Activated CD8-positive, alpha-beta memory T cell treated with anti-CD3 and anti-CD28 coated beads for 4 hours (primary cell): ENCODE results near the gene EEPD1.
"Not testable (repeated sequence)": the region's sequence is repeated elsewhere in the genome, so short reads cannot be mapped to it uniquely, and the experiment has no call there.

Experiments
- DNase-seq, 2 donors: peaks; one replicate each; pipeline ENCODE4 v3.0.0-alpha.2; 2020; ENCODE audit warnings: low read depth in 2 of 2

The EEPD1 gene

GRCh38 chr7:36317276-36317675 lies 164.2 kb downstream of the EEPD1 start:
- no peak for DNase-seq

- no peak for DNase-seq
These were observed 165.1 kb downstream of the EEPD1 start for GRCh38 chr7:36318116-36318515.

GRCh38 chr7:36321284-36321683 lies 168.2 kb downstream of the EEPD1 start:
- not testable (repeated sequence) for DNase-seq

- no peak for DNase-seq
These were observed 183.3 kb downstream of the EEPD1 start for GRCh38 chr7:36336390-36336789.

- no peak for DNase-seq
These were observed 185.2 kb downstream of the EEPD1 start for GRCh38 chr7:36338256-36338655.

- no peak for DNase-seq
These were observed 190.5 kb downstream of the EEPD1 start for GRCh38 chr7:36343548-36343947.

- no peak for DNase-seq
These were observed 191.6 kb downstream of the EEPD1 start for GRCh38 chr7:36344622-36345021.

- DNase-seq: no peak
These were observed 193.3 kb downstream of the EEPD1 start for GRCh38 chr7:36346260-36346831.

GRCh38 chr7:36348256-36348655 lies 195.2 kb downstream of the EEPD1 start:
- no peak for DNase-seq

- no peak for DNase-seq
These were observed 195.7 kb downstream of the EEPD1 start for GRCh38 chr7:36348771-36349170.

- DNase-seq: no peak
These were observed 196.6 kb downstream of the EEPD1 start for GRCh38 chr7:36349626-36350025.
